GM23338 (cell line): ENCODE data around the gene TICAM2. TPM values are rescaled to one million over a fixed set of nuclear protein-coding genes. Genes with fewer than 3 reads are reported as not detected.

Experiments used
- ATAC-seq: fragments of 200-7000 bp; cut with Tn5 transposase; 3 replicates; pipeline ENCODE4 v1.9.1; 2020
- DNase-seq: peaks from one replicate; pipeline ENCODE4 v3.0.0-alpha.2; 2015; ENCODE audit warnings: low spot score
- H2AFZ ChIP-seq: fragments of 200-600 bp; sonication (generic); 2 replicates; pipeline ENCODE4 v1.8.0; 2016; ENCODE audit warnings: antibody characterized with exemption, mild to moderate bottlenecking, moderate library complexity
- H3F3A ChIP-seq: fragments of 200-600 bp; sonication (generic); replicated peaks from 2 replicates; pipeline ENCODE4 v1.8.0; 2017; ENCODE audit warnings: antibody characterized with exemption, mixed run types, low read depth
- H3K27ac ChIP-seq: fragments of 200-600 bp; sonication (generic); 2 replicates; pipeline ENCODE4 v1.6.1; 2016; ENCODE audit warnings: low read depth
- H3K27me3 ChIP-seq: fragments of 200-600 bp; sonication (generic); 2 replicates; pipeline ENCODE4 v1.8.0; 2016; ENCODE audit warnings: mild to moderate bottlenecking, mixed run types, moderate library complexity; ENCODE audit not compliant: insufficient read depth
- H3K36me3 ChIP-seq: fragments of 200-600 bp; sonication (generic); 2 replicates; pipeline ENCODE4 v1.8.0; 2016; ENCODE audit warnings: mild to moderate bottlenecking; ENCODE audit not compliant: insufficient read depth
- H3K4me1 ChIP-seq: fragments of 200-600 bp; sonication (generic); 2 replicates; pipeline ENCODE4 v1.8.0; 2016; ENCODE audit warnings: mild to moderate bottlenecking, moderate library complexity; ENCODE audit not compliant: insufficient read depth
- H3K4me2 ChIP-seq: fragments of 200-600 bp; sonication (generic); 2 replicates; pipeline ENCODE4 v1.7.1; 2017; ENCODE audit warnings: mixed run types
- H3K4me3 ChIP-seq: fragments of 200-600 bp; sonication (generic); 2 replicates; pipeline ENCODE4 v1.6.1; 2016; ENCODE audit warnings: mixed run types
- H3K79me2 ChIP-seq: fragments of 200-600 bp; sonication (generic); replicated peaks from 2 replicates; pipeline ENCODE4 v1.8.0; 2017; ENCODE audit warnings: mild to moderate bottlenecking; ENCODE audit not compliant: insufficient read depth
- H3K9me2 ChIP-seq: fragments of 200-600 bp; sonication (generic); 2 replicates; pipeline ENCODE4 v1.8.0; 2017; ENCODE audit not compliant: insufficient read depth
- H4K20me1 ChIP-seq: fragments of 200-600 bp; sonication (generic); replicated peaks from 2 replicates; pipeline ENCODE4 v1.8.0; 2017; ENCODE audit warnings: mild to moderate bottlenecking; ENCODE audit not compliant: insufficient read depth
- H3K27ac Mint-ChIP-seq: 2 replicates; pipeline ENCODE4 v1.8.0; 2020; ENCODE audit warnings: inconsistent platforms, mild to moderate bottlenecking, moderate library complexity, mixed read lengths
- H3K27me3 Mint-ChIP-seq: 3 replicates; pipeline ENCODE4 v1.8.0; 2022; ENCODE audit warnings: low read depth, mild to moderate bottlenecking, moderate library complexity, mixed read lengths, inconsistent platforms; ENCODE audit not compliant: insufficient read depth, poor library complexity
- H3K36me3 Mint-ChIP-seq: 3 replicates; pipeline ENCODE4 v1.8.0; 2021; ENCODE audit warnings: low read depth, mild to moderate bottlenecking, inconsistent platforms, moderate library complexity, mixed read lengths
- H3K4me1 Mint-ChIP-seq: 3 replicates; pipeline ENCODE4 v1.8.0; 2020; ENCODE audit warnings: mild to moderate bottlenecking, inconsistent platforms, mixed read lengths
- H3K4me3 Mint-ChIP-seq: 3 replicates; pipeline ENCODE4 v1.8.0; 2021; ENCODE audit warnings: moderate library complexity, mild to moderate bottlenecking, inconsistent platforms, mixed read lengths
- H3K9me3 Mint-ChIP-seq: 3 replicates; pipeline ENCODE4 v1.8.0; 2020; ENCODE audit warnings: moderate library complexity, mild to moderate bottlenecking, inconsistent platforms, mixed read lengths
- CREB1 ChIP-seq: fragments of 250-450 bp; sonication (Bioruptor Pico); IDR thresholded peaks from 2 replicates; pipeline ENCODE4 v1.5.0; 2020; ENCODE audit warnings: low read depth, mild to moderate bottlenecking, moderate library complexity
- EZH2 ChIP-seq: fragments of 200-600 bp; sonication (generic); IDR thresholded peaks from one replicate; pipeline ENCODE4 v1.8.0; 2017; ENCODE audit warnings: antibody characterized with exemption, mild to moderate bottlenecking, low read depth; ENCODE audit not compliant: unreplicated experiment
- EZH2phosphoT487 ChIP-seq: fragments of 200-600 bp; sonication (generic); IDR thresholded peaks from one replicate; pipeline ENCODE4 v1.8.1; 2018; ENCODE audit warnings: antibody characterized with exemption; ENCODE audit not compliant: unreplicated experiment
- POLR2AphosphoS5 ChIP-seq: IDR thresholded peaks from 2 replicates; pipeline ENCODE4 v1.6.1; 2016; ENCODE audit warnings: antibody characterized with exemption, low read depth
- polyA plus RNA-seq: library from polyadenylated mRNA; unstranded; fragments of >200 nt; fragmentation: Nextera tagmentation; extraction: Ambion mirVana; gene quantifications from 2 replicates; pipeline ENCODE4 v1.2.1, GENCODE V29; 2016
- total RNA-seq: library from RNA; depleted of rRNA; stranded (reverse); fragments of >200 nt; shearing (Covaris generic); gene quantifications from 2 replicates; pipeline ENCODE4 v1.2.3, GENCODE V29; 2014
- TF ChIP-seq, protein P1 (sequence below): fragments of 250-450 bp; sonication (Bioruptor Pico); IDR thresholded peaks from 2 replicates; pipeline ENCODE4 v1.5.0; 2020; ENCODE audit warnings: mild to moderate bottlenecking, moderate library complexity
- TF ChIP-seq, protein P2 (sequence below), 2 experiments: fragments of 200-600 bp in 1 of 2; sonication (generic) in 1 of 2; conservative IDR thresholded peaks; 2 replicates each; pipeline versions ENCODE4 v1.5.1 to v1.6.1; 2016 to 2017; ENCODE audit warnings: antibody characterized with exemption in 2 of 2, low read depth in 2 of 2, mild to moderate bottlenecking in 2 of 2, moderate library complexity in 1 of 2

The TICAM2 gene
- total and polyA plus RNA-seq, 2 experiments from 2014 or later = 1.0 TPM; not detected in 1

DNA sequence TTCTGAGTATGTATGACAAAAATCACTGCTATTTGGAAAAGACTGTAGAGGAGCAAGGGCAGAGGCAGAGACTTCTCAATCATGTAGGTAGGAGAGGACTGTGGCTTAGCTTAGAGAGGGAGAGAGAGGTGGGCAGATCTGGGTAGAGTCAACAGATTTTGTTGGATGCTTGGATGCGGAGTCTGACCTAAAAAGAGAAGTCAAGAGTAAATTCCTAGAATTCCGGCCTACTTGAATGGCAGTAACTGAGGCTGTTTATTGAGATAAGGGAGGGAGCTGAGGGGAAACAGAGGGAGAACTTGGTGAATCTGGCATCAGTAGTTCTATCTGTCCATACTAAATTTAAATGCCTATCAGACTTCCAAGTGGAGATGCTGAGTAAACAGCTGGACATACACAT, 2.4 kb downstream of the TICAM2 start (continued):
- TF ChIP-seq, protein P1, sequence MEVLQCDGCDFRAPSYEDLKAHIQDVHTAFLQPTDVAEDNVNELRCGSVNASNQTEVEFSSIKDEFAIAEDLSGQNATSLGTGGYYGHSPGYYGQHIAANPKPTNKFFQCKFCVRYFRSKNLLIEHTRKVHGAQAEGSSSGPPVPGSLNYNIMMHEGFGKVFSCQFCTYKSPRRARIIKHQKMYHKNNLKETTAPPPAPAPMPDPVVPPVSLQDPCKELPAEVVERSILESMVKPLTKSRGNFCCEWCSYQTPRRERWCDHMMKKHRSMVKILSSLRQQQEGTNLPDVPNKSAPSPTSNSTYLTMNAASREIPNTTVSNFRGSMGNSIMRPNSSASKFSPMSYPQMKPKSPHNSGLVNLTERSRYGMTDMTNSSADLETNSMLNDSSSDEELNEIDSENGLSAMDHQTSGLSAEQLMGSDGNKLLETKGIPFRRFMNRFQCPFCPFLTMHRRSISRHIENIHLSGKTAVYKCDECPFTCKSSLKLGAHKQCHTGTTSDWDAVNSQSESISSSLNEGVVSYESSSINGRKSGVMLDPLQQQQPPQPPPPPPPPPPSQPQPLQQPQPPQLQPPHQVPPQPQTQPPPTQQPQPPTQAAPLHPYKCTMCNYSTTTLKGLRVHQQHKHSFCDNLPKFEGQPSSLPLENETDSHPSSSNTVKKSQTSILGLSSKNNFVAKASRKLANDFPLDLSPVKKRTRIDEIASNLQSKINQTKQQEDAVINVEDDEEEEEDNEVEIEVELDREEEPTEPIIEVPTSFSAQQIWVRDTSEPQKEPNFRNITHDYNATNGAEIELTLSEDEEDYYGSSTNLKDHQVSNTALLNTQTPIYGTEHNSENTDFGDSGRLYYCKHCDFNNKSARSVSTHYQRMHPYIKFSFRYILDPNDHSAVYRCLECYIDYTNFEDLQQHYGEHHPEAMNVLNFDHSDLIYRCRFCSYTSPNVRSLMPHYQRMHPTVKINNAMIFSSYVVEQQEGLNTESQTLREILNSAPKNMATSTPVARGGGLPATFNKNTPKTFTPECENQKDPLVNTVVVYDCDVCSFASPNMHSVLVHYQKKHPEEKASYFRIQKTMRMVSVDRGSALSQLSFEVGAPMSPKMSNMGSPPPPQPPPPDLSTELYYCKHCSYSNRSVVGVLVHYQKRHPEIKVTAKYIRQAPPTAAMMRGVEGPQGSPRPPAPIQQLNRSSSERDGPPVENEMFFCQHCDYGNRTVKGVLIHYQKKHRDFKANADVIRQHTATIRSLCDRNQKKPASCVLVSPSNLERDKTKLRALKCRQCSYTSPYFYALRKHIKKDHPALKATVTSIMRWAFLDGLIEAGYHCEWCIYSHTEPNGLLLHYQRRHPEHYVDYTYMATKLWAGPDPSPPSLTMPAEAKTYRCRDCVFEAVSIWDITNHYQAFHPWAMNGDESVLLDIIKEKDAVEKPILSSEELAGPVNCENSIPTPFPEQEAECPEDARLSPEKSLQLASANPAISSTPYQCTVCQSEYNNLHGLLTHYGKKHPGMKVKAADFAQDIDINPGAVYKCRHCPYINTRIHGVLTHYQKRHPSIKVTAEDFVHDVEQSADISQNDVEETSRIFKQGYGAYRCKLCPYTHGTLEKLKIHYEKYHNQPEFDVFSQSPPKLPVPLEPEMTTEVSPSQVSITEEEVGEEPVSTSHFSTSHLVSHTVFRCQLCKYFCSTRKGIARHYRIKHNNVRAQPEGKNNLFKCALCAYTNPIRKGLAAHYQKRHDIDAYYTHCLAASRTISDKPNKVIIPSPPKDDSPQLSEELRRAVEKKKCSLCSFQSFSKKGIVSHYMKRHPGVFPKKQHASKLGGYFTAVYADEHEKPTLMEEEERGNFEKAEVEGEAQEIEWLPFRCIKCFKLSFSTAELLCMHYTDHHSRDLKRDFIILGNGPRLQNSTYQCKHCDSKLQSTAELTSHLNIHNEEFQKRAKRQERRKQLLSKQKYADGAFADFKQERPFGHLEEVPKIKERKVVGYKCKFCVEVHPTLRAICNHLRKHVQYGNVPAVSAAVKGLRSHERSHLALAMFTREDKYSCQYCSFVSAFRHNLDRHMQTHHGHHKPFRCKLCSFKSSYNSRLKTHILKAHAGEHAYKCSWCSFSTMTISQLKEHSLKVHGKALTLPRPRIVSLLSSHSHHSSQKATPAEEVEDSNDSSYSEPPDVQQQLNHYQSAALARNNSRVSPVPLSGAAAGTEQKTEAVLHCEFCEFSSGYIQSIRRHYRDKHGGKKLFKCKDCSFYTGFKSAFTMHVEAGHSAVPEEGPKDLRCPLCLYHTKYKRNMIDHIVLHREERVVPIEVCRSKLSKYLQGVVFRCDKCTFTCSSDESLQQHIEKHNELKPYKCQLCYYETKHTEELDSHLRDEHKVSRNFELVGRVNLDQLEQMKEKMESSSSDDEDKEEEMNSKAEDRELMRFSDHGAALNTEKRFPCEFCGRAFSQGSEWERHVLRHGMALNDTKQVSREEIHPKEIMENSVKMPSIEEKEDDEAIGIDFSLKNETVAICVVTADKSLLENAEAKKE (CRISPR knock-in tag) = no peak
- TF ChIP-seq POLR2AphosphoS5 (no peak), EZH2phosphoT487 (no peak)
- TF ChIP-seq, protein P2, sequence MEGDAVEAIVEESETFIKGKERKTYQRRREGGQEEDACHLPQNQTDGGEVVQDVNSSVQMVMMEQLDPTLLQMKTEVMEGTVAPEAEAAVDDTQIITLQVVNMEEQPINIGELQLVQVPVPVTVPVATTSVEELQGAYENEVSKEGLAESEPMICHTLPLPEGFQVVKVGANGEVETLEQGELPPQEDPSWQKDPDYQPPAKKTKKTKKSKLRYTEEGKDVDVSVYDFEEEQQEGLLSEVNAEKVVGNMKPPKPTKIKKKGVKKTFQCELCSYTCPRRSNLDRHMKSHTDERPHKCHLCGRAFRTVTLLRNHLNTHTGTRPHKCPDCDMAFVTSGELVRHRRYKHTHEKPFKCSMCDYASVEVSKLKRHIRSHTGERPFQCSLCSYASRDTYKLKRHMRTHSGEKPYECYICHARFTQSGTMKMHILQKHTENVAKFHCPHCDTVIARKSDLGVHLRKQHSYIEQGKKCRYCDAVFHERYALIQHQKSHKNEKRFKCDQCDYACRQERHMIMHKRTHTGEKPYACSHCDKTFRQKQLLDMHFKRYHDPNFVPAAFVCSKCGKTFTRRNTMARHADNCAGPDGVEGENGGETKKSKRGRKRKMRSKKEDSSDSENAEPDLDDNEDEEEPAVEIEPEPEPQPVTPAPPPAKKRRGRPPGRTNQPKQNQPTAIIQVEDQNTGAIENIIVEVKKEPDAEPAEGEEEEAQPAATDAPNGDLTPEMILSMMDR (conservative IDR thresholded peaks at IDR 0.05; ENCODE audit: low read depth in 2 of 2) = no peak

DNA sequence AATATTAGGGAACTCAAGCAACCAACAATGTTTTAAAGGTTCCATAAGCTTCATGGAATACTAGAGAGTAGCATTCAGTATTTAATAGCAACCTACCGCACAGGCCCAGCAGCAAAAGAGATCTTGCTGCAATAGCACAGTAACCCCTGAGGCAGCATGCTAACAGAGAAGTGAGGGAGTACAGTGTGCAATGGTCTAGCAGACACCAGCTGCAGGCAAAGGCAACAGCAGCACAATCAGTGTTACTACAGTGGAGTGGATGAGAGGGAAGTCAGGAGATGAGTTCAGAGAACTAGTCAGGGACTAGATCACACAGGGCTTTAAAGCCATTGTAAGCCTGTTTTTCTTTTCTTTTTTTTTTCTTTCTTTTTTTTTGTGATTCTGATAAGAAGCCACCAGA, 2.8 kb downstream of the TICAM2 start:
- peaks cover 5% of the 10 kb centered on the region; the same call in 1 of the 2 replicates for H3K27me3 ChIP-seq
- ATAC-seq (no peak), DNase-seq (no peak)
- Mint-ChIP-seq H3K36me3 (no peaks in the 10 kb centered on the region; the same call in 1 of the 3 replicates), H3K4me1 (peaks cover 21% of the 10 kb centered on the region), H3K9me3 (no peaks in the 10 kb centered on the region), H3K27ac (no peak overlapping the region), H3K4me3 (no peak overlapping the region), H3K27me3 (peaks cover 3% of the 10 kb centered on the region)
- no peaks in the 10 kb centered on the region; the same call in 1 of the 2 replicates for H4K20me1 ChIP-seq
- TF ChIP-seq POLR2AphosphoS5 (no peak), CREB1 (CRISPR knock-in tag) (no peak), EZH2 (no peak)
- H3K36me3 ChIP-seq = no peaks in the 10 kb centered on the region
- no peak overlapping the region for H3K27ac ChIP-seq
- H3F3A ChIP-seq = peaks cover 6% of the 10 kb centered on the region; the same call in 1 of the 2 replicates
- H3K9me2 ChIP-seq = no peaks in the 10 kb centered on the region
- H3K79me2 ChIP-seq = no peaks in the 10 kb centered on the region
- no peak overlapping the region for H3K4me3 ChIP-seq
- peak overlapping the region; percentile 37; the same call in 1 of the 2 replicates for H3K4me2 ChIP-seq
- H3K4me1 ChIP-seq = peaks cover 16% of the 10 kb centered on the region
- H2AFZ ChIP-seq = no peak overlapping the region
